Transverse colon (tissue), 4 donors: ENCODE results near the gene GMDS. TPM values are rescaled to one million over a fixed set of nuclear protein-coding genes. Genes with fewer than 3 reads are reported as not detected.

Source experiments
- DNase-seq: peaks from one replicate; pipeline ENCODE4 v3.0.0-alpha.2; 2019
- H3K27ac ChIP-seq, 4 donors: fragments of 200-600 bp; sonication (generic); 2 replicates each; pipeline ENCODE4 v1.5.1; 2016 to 2018; ENCODE audit warnings: inconsistent platforms in 4 of 4
- H3K27me3 ChIP-seq: fragments of 200-600 bp; sonication (generic); 2 replicates; pipeline ENCODE4 v1.5.1; 2017; ENCODE audit warnings: inconsistent platforms
- H3K36me3 ChIP-seq, 4 donors: fragments of 200-600 bp; sonication (generic); 2 replicates each; pipeline ENCODE4 v1.5.1; 2017 to 2019; ENCODE audit warnings: inconsistent platforms in 4 of 4
- H3K4me1 ChIP-seq, 4 donors: fragments of 200-600 bp; sonication (generic); 2 replicates each; pipeline ENCODE4 v1.5.1; 2017 to 2020; ENCODE audit warnings: inconsistent platforms in 4 of 4
- H3K4me3 ChIP-seq, 4 donors: fragments of 200-600 bp; sonication (generic); 1 replicate in 1 of 4; 2 replicates in 3 of 4; pipeline versions ENCODE4 v1.5.1 to v1.6.1; 2017 to 2019; ENCODE audit warnings: inconsistent platforms in 4 of 4
- H3K9me3 ChIP-seq, 2 donors: fragments of 200-600 bp; sonication (generic); 2 replicates each; pipeline ENCODE4 v1.5.1; 2017 to 2019; ENCODE audit warnings: inconsistent platforms in 2 of 2
- CTCF ChIP-seq, 5 experiments: fragments of 200-600 bp in 3 of 5; fragments of 450-650 bp in 2 of 5; sonication (generic) in 3 of 5; IDR thresholded peaks; 1 replicate in 2 of 5; 2 replicates in 3 of 5; pipeline ENCODE4 v1.5.1; 2016 to 2017; ENCODE audit warnings: antibody characterized with exemption in 5 of 5, inconsistent platforms in 3 of 5, mild to moderate bottlenecking in 2 of 5, moderate library complexity in 1 of 5
- EP300 ChIP-seq: sonication (generic); formaldehyde crosslinking; IDR thresholded peaks from one replicate; pipeline ENCODE4 v1.6.1; 2017; ENCODE audit warnings: antibody characterized with exemption, low read depth
- POLR2A ChIP-seq: fragments of 450-650 bp; IDR thresholded peaks from one replicate; pipeline ENCODE4 v1.6.1; 2016; ENCODE audit warnings: antibody characterized with exemption, mild to moderate bottlenecking, moderate library complexity
- POLR2AphosphoS5 ChIP-seq, 3 donors: sonication (generic); formaldehyde crosslinking; IDR thresholded peaks; one replicate each; pipeline ENCODE4 v1.6.1; 2016; ENCODE audit warnings: antibody characterized with exemption in 3 of 3
- WGBS, 2 donors: methylation state at CpG; one replicate each; pipeline ENCODE4 v1.1.5; 2018; ENCODE audit warnings: low coverage in 1 of 2; 5-methylcytosine and 5-hydroxymethylcytosine counted together
- in situ Hi-C, 4 donors: fragments of 200-750 bp; cut with MboI; loops; one replicate each; pipeline versions ENCODE4 v1.15.0 to v1.15.1; 2017; ENCODE audit warnings: low sequenced_read_pairs in 3 of 4, low pct_ligation_motif_present in 1 of 4, low pct_unique_long_range_greater_than_20kb in 1 of 4
- intact Hi-C: fragments of 100-400 bp; cut with DNase I; formaldehyde crosslinking; loops from one replicate; pipeline ENCODE4 v1.15.1; 2023; ENCODE audit warnings: low total_unique reads
- total RNA-seq, 4 donors: library from RNA; depleted of rRNA; stranded (reverse); fragments of >200 nt; gene quantifications; one replicate each; pipeline ENCODE4 v1.1.0, GENCODE V29; 2016

GMDS gene
- total RNA-seq, 4 donors from 2014 or later, result 66.2 to 546 (median 102) TPM

- H3K4me3 ChIP-seq, result no peak overlapping the region
- intact Hi-C loops, result no loop called here
- H3K27ac ChIP-seq, result no peak overlapping the region
- no peak for TF ChIP-seq EP300
- no peak for TF ChIP-seq POLR2A
- no peak for TF ChIP-seq POLR2AphosphoS5 (IDR thresholded peaks at IDR 0.05)
- TF ChIP-seq CTCF (IDR thresholded peaks at IDR 0.05), result no peak
- H3K4me1 ChIP-seq, result peaks cover 3 to 29% (median 18%) of the 10 kb centered on the region in 4 donors
- 33 to 38% methylated on average over 1 of the region's 1 CpG for WGBS, 2 donors
- no peak for DNase-seq
- no peaks in the 10 kb centered on the region for H3K27me3 ChIP-seq
- no peaks in the 10 kb centered on the region for H3K9me3 ChIP-seq
- H3K36me3 ChIP-seq, result no peaks in the 10 kb centered on the region
- in situ Hi-C loops, result no loop called here
These were observed 112.5 kb downstream of the GMDS start for GRCh38 chr6:2132916-2133315.

- no peaks in the 10 kb centered on the region for H3K9me3 ChIP-seq
- DNase-seq, result no peak
- TF ChIP-seq POLR2A, result no peak
- no peak for TF ChIP-seq CTCF (IDR thresholded peaks at IDR 0.05)
- intact Hi-C loops (no loop called here), in situ Hi-C loops (no loop called here)
- no peak overlapping the region for H3K4me3 ChIP-seq
- no peak overlapping the region for H3K27ac ChIP-seq
- H3K27me3 ChIP-seq, result no peaks in the 10 kb centered on the region
- H3K36me3 ChIP-seq, result no peaks in the 10 kb centered on the region
- WGBS, 2 donors, result 51 to 88% methylated on average over 1 to 2 of the region's 2 CpGs
- H3K4me1 ChIP-seq, result peaks cover 3 to 29% (median 18%) of the 10 kb centered on the region in 4 donors
These were observed 113.0 kb downstream of the GMDS start for GRCh38 chr6:2132416-2132815.

- H3K9me3 ChIP-seq, result no peaks in the 10 kb centered on the region
- TF ChIP-seq POLR2AphosphoS5 (IDR thresholded peaks at IDR 0.05) (no peak), CTCF (IDR thresholded peaks at IDR 0.05) (no peak), EP300 (no peak), POLR2A (no peak)
- H3K4me1 ChIP-seq, result peaks cover 3 to 19% (median 14%) of the 10 kb centered on the region in 4 donors
- in situ Hi-C loops (no loop called here), intact Hi-C loops (no loop called here)
- H3K27ac ChIP-seq, result no peak overlapping the region
- H3K27me3 ChIP-seq, result no peaks in the 10 kb centered on the region
- no peaks in the 10 kb centered on the region for H3K36me3 ChIP-seq
- WGBS, 2 donors, result 50 to 60% methylated on average over 6 to 7 of the region's 7 CpGs
- DNase-seq, result no peak
- no peak overlapping the region for H3K4me3 ChIP-seq
These were observed 116.2 kb downstream of the GMDS start for GRCh38 chr6:2129182-2129621.

- no peak overlapping the region for H3K4me3 ChIP-seq
- no peak overlapping the region for H3K27ac ChIP-seq
- TF ChIP-seq EP300, result no peak
- no peak for TF ChIP-seq CTCF (IDR thresholded peaks at IDR 0.05)
- peak in 1 of 3 donors; percentile 20 for TF ChIP-seq POLR2AphosphoS5 (IDR thresholded peaks at IDR 0.05)
- no peak for TF ChIP-seq POLR2A
- H3K4me1 ChIP-seq, result peaks cover 0 to 5% (median 2%) of the 10 kb centered on the region in 4 donors
- no peaks in the 10 kb centered on the region for H3K9me3 ChIP-seq
- intact Hi-C loops (no loop called here), in situ Hi-C loops (no loop called here)
- no peaks in the 10 kb centered on the region for H3K27me3 ChIP-seq
- 69 to 79% methylated on average over 6 to 12 of the region's 12 CpGs for WGBS, 2 donors
- DNase-seq, result peak; percentile 31
- H3K36me3 ChIP-seq, result no peaks in the 10 kb centered on the region
These were observed 117.9 kb downstream of the GMDS start for GRCh38 chr6:2127484-2127911.
